Measurements from ENCODE around the gene SLC47A2.
"Not testable (repeated sequence)": the region's sequence is repeated elsewhere in the genome, so short reads cannot be mapped to it uniquely, and the experiment has no call there.

Gene SLC47A2

GRCh38 chr17:19678581-19679453 is 37.6 kb downstream of the SLC47A2 start:
- Mint-ChIP-seq H3K27ac (no peak overlapping the region), H3K36me3 (ENCODE audit: low read depth) (peaks cover 13% of the 10 kb centered on the region), H3K4me1 (ENCODE audit: low read depth) (no peaks in the 10 kb centered on the region), H3K4me3 (no peak overlapping the region), H3K9me3 (no peaks in the 10 kb centered on the region), H3K27me3 (no peaks in the 10 kb centered on the region)
- DNase-seq: no peak

DNA sequence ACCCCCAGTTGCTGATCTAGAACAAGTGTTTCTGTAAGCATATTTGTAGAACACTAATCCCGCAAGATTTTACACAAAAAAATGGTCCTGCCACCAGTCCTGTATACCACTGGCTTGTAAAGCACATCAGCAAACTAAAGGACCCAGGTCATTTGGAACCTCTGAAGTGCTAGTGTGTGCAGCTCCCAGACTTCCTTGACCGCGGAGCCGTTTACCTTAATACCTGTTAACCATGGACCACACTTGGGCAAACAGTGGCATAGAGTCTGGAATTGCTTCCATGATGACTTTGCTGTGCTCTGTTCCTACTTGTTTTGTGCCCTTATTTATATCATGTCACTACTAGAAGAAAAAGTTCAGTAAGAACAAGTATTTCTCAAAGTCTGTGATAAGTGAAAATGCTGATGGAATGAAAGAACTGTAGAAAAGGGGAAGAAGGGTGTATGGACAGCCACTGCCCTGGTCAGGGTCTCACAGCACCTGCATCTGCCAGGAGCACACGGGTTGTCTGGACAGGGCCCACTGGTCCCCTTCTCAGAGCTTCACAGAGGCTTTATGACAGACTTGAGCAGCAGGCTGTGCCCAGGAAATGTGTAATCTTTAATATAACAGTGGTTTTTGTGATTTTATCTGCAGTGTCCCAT is 38.5 kb downstream of the SLC47A2 start:
- no peaks in the 10 kb centered on the region for H3K9me3 Mint-ChIP-seq
- H3K27ac Mint-ChIP-seq: no peak overlapping the region
- no peaks in the 10 kb centered on the region for H3K4me1 Mint-ChIP-seq (ENCODE audit: low read depth)

DNA sequence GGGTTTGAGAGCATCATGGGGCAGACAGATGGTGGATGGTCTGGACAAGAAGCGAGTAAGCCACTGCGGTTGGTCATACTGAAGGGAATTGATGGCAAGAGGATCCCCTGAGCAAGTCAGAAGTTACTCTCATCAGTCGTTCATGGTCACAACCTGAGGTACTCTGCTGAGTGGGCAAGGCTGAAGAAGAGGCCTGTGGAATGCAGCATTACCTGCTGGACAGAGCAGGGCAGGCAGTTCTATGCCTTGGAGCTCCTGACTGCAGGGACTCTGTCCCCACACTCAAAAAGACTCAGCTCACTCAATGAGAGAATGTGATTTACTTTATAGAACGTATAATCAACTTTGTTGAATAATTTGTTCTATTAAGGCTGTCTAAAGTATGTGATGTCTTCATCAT is 39.5 kb downstream of the SLC47A2 start:
- Mint-ChIP-seq H3K9me3 (no peaks in the 10 kb centered on the region), H3K4me1 (ENCODE audit: low read depth) (no peaks in the 10 kb centered on the region), H3K27ac (no peak overlapping the region), H3K36me3 (ENCODE audit: low read depth) (peaks cover 24% of the 10 kb centered on the region), H3K4me3 (no peak overlapping the region), H3K27me3 (no peaks in the 10 kb centered on the region)
- DNase-seq: no peak

More for the DNA sequence above, 38.5 kb downstream of the SLC47A2 start:
- no peak for DNase-seq
- peaks cover 17% of the 10 kb centered on the region for H3K36me3 Mint-ChIP-seq (ENCODE audit: low read depth)
- no peak overlapping the region for H3K4me3 Mint-ChIP-seq
- no peaks in the 10 kb centered on the region for H3K27me3 Mint-ChIP-seq

- no peak for DNase-seq
- H3K4me3 Mint-ChIP-seq: no peak overlapping the region
Observed at GRCh38 chr17:19673623-19674022, 42.8 kb downstream of the SLC47A2 start.

DNA sequence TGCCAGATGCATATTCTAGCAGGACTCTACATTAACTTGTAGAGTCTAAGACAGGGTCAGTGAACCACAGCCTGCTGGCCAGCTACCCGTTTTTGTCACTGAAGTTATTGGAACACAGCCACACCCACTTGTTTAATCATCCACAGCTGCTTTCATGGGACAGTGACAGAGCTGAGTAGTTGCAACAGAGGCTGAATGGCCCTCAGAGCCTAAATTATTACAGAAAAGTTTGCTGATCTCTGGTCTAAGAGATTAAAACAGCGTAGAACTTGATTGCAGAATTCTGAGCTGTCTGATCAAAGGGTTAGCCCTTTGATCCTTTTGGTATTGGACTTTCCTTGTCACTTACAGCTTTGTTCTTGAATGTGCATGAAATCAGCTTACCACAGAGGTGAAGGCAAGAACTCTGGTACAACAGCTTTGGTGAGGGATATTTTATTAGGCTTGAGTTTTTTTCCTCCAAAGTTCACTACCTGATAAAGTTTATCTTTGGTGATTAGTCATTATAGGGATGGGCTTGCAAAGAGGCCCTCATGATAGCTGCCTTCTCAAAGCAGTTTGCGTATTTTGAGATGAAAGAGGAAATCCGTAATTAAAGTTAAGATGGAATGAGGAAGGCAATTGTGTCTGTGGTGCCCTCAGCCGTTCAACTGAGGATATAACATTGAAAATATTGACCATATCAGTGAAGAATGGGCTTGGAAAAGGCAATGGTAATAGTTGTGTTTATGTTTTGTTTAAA is 44.2 kb downstream of the SLC47A2 start:
- Mint-ChIP-seq H3K36me3 (ENCODE audit: low read depth) (peaks cover 37% of the 10 kb centered on the region), H3K9me3 (no peaks in the 10 kb centered on the region), H3K4me3 (no peak overlapping the region), H3K27ac (no peak overlapping the region), H3K27me3 (no peaks in the 10 kb centered on the region), H3K4me1 (ENCODE audit: low read depth) (no peaks in the 10 kb centered on the region)
- DNase-seq: no peak

More at GRCh38 chr17:19673623-19674022, 42.8 kb downstream of the SLC47A2 start:
- no peak overlapping the region for H3K27ac Mint-ChIP-seq
- no peaks in the 10 kb centered on the region for H3K9me3 Mint-ChIP-seq
- H3K36me3 Mint-ChIP-seq (ENCODE audit: low read depth): peaks cover 40% of the 10 kb centered on the region
- no peaks in the 10 kb centered on the region for H3K4me1 Mint-ChIP-seq (ENCODE audit: low read depth)
- H3K27me3 Mint-ChIP-seq: no peaks in the 10 kb centered on the region

- no peak for DNase-seq
- no peaks in the 10 kb centered on the region for H3K4me1 Mint-ChIP-seq (ENCODE audit: low read depth)
- no peak overlapping the region for H3K27ac Mint-ChIP-seq
- no peaks in the 10 kb centered on the region for H3K9me3 Mint-ChIP-seq
- H3K36me3 Mint-ChIP-seq (ENCODE audit: low read depth): peaks cover 33% of the 10 kb centered on the region
- H3K27me3 Mint-ChIP-seq: no peaks in the 10 kb centered on the region
- no peak overlapping the region for H3K4me3 Mint-ChIP-seq
Observed at GRCh38 chr17:19671433-19671832, 45.0 kb downstream of the SLC47A2 start.

DNA sequence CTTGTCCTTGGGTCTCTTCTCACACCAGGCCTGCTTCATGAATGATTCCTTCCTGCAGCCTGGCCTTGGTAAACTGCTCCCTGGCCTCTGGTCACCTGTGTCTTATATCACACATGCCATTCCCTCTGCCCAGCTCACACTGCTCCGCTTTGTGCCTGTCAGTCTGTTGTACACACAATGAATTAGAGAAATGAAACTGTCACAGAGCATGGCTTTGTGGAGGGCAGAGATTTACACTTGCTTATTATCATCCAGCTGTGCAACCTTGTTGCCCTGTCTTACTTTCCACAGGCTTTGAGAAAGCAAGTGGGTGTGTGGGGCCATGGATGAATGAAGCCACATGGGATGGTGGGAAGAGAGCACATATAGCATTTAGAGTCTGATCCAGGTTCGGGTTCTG is 45.5 kb downstream of the SLC47A2 start:
- H3K9me3 Mint-ChIP-seq: no peaks in the 10 kb centered on the region
- H3K4me3 Mint-ChIP-seq: no peak overlapping the region
- no peaks in the 10 kb centered on the region for H3K27me3 Mint-ChIP-seq
- no peaks in the 10 kb centered on the region for H3K4me1 Mint-ChIP-seq (ENCODE audit: low read depth)
- H3K36me3 Mint-ChIP-seq (ENCODE audit: low read depth): peaks cover 29% of the 10 kb centered on the region
- H3K27ac Mint-ChIP-seq: no peak overlapping the region
- DNase-seq: no peak

GRCh38 chr17:19669680-19670079 is 46.7 kb downstream of the SLC47A2 start:
- not testable (repeated sequence) for DNase-seq, H3K4me3 Mint-ChIP-seq

DNA sequence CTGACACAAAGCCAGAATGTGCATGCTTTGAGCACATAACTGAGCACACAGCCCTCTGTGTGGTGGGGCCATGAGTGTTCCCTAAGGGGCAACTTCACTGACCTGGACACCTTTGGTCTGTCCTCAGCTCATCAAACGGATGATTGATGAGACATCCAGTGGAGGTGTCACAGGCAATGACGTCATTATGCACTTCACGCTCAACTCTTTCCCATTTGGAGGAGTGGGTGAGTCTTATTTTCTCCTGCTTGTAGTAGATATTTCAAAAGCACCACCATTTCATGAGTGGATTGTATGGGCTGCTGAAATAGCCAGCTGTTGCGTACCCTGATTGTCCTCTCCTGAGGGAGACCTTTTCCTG is 51.6 kb downstream of the SLC47A2 start:
- Mint-ChIP-seq H3K27me3 (no peaks in the 10 kb centered on the region), H3K36me3 (ENCODE audit: low read depth) (peaks cover 30% of the 10 kb centered on the region), H3K27ac (no peak overlapping the region), H3K4me3 (no peak overlapping the region), H3K4me1 (ENCODE audit: low read depth) (no peaks in the 10 kb centered on the region), H3K9me3 (no peaks in the 10 kb centered on the region)
- no peak for DNase-seq

More at GRCh38 chr17:19669680-19670079, 46.7 kb downstream of the SLC47A2 start:
- peaks cover 28% of the 10 kb centered on the region for H3K36me3 Mint-ChIP-seq (ENCODE audit: low read depth)
- not testable (repeated sequence) for H3K9me3 Mint-ChIP-seq; H3K27me3 Mint-ChIP-seq; H3K4me1 Mint-ChIP-seq (ENCODE audit: low read depth); H3K27ac Mint-ChIP-seq

- H3K27ac Mint-ChIP-seq: no peak overlapping the region
- no peaks in the 10 kb centered on the region for H3K4me1 Mint-ChIP-seq (ENCODE audit: low read depth)
- H3K36me3 Mint-ChIP-seq (ENCODE audit: low read depth): peaks cover 28% of the 10 kb centered on the region
- H3K9me3 Mint-ChIP-seq: no peaks in the 10 kb centered on the region
- no peak overlapping the region for H3K4me3 Mint-ChIP-seq
- no peaks in the 10 kb centered on the region for H3K27me3 Mint-ChIP-seq
- DNase-seq: no peak
Observed at GRCh38 chr17:19664136-19664820, 52.1 kb downstream of the SLC47A2 start.

GRCh38 chr17:19663097-19663496 is 53.3 kb downstream of the SLC47A2 start:
- no peaks in the 10 kb centered on the region for H3K9me3 Mint-ChIP-seq
- H3K36me3 Mint-ChIP-seq (ENCODE audit: low read depth): peaks cover 29% of the 10 kb centered on the region
- DNase-seq: no peak
- no peak overlapping the region for H3K27ac Mint-ChIP-seq
- H3K4me1 Mint-ChIP-seq (ENCODE audit: low read depth): no peaks in the 10 kb centered on the region
- no peak overlapping the region for H3K4me3 Mint-ChIP-seq
- no peaks in the 10 kb centered on the region for H3K27me3 Mint-ChIP-seq

DNA sequence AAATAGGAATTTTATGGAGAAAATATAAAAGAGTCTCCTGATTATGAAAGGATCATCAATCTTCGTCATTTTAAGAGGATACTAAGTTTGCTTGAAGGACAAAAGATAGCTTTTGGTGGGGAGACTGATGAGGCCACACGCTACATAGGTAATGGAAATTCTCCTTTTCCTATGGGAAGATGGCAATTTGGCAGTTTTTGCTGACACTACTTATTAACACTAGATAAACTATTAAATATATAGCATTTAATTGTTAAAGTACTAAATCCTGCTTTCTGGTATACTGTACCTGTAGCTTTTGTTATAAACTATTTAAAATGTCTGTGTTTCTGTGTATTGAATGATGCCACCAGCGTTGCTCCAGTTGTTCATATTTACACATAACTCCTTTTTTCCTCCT is 55.3 kb downstream of the SLC47A2 start:
- DNase-seq: no peak
- Mint-ChIP-seq H3K4me1 (ENCODE audit: low read depth) (no peaks in the 10 kb centered on the region), H3K27me3 (no peaks in the 10 kb centered on the region), H3K27ac (no peak overlapping the region), H3K4me3 (no peak overlapping the region), H3K9me3 (no peaks in the 10 kb centered on the region), H3K36me3 (ENCODE audit: low read depth) (peaks cover 45% of the 10 kb centered on the region)

DNA sequence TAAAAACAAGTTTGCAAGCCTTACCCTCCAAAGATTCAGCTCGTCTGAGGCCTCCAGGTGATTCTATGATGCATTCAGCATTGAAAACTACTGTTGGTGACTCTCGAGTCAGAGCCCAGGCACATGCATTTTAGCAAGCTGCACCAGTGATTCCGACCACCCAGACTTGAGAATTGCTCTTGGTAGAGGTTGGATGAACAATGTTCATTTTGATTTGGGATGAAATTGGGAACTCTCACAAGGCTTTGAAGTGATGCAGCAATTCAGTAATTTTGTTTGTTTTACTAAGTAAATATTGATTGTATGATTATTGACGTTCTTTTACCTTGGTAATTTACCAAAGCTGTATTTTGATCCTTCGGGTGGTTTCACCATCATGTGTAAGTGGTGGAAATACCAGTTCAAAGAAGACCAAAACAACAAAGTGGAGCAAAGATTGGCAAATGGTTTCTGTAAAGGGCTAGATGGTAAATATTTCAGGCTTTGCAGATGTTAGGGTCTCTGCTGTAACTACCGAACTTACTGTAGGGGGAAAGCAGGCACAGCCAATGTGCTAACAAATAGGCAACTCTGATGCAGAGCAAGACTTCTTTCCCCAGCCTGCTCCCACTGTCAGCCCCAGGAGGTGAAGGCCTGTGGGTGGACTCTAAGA is 56.0 kb downstream of the SLC47A2 start:
- Mint-ChIP-seq H3K4me3 (no peak overlapping the region), H3K9me3 (no peaks in the 10 kb centered on the region), H3K4me1 (ENCODE audit: low read depth) (no peaks in the 10 kb centered on the region), H3K36me3 (ENCODE audit: low read depth) (peaks cover 53% of the 10 kb centered on the region), H3K27ac (no peak overlapping the region), H3K27me3 (no peaks in the 10 kb centered on the region)
- no peak for DNase-seq

Data from activated T-cell treated with anti-CD3 and anti-CD28 coated beads, Interleukin-2, amount 50 U/mL, for 24 hours (primary cell).